GM12892 (cell line): Measurements from ENCODE around the gene NISCH.

Source experiments
- DNase-seq: peaks from one replicate; pipeline ENCODE4 v3.0.0; 2011; ENCODE audit not compliant: insufficient read length
- FAIRE-seq: peaks from 2 replicates; lab custom pipeline; 2011; peaks lifted over from hg19 to GRCh38; lab: Jason Lieb, UNC
- POLR2A ChIP-seq: IDR thresholded peaks from 2 replicates; pipeline ENCODE4 v1.6.1; 2011; ENCODE audit warnings: low read depth, low read length, control low read depth
- POLR2AphosphoS5 ChIP-seq: IDR thresholded peaks from 2 replicates; pipeline ENCODE4 v1.6.1; 2011; ENCODE audit warnings: low read depth, low read length, control low read depth
- TAF1 ChIP-seq: IDR thresholded peaks from 2 replicates; pipeline ENCODE4 v1.6.1; 2011; ENCODE audit warnings: low read depth, mild to moderate bottlenecking, control low read depth, low read length, borderline replicate concordance

NISCH gene

DNA sequence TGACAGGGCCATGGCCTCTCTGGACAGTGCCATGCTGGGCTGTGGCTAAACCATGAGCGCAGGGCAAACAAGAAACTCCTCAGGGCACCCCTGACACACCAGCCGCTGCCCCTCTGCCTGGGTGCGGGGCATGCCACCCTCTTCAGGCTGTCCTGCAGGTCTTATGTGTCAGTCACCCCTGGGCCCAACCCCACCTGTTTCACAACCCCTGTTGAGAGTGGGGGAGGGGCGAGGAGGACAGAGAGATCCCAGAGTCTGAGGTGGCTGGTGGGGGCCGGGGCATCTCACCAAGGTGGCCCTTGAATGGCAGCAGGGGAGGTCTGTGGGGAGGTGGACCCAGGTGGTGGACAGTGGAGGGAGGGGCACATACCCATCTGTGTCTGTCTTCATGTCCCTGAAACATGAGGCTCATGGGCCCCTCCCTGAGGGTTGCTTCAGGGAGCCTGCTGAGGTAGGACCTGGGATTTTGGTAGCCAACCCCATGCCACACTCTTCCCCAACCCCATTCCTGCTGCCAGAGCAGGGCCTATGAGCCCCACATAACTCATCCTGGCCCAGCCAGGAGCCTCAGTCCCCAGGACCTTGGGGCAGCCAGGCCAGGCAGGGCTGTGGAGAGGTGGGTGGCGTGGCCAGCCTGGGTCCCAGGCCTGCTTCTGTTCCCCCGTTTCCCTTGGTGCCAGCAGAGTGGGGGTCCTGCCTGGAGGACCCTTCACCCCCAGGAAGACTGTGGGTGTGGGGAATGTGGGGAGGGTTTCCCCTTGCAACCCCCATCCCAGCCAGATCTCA, 38.0 kb downstream of the NISCH start:
- FAIRE-seq = no peak
- TF ChIP-seq TAF1 (no peak), POLR2AphosphoS5 (no peak), POLR2A (no peak)
- no peak for DNase-seq

GRCh38 chr3:52494445-52494844, 39.0 kb downstream of the NISCH start:
- TF ChIP-seq POLR2A = no peak
- TF ChIP-seq POLR2AphosphoS5 = no peak
- TF ChIP-seq TAF1 = no peak
- DNase-seq (no peak), FAIRE-seq (no peak)

DNA sequence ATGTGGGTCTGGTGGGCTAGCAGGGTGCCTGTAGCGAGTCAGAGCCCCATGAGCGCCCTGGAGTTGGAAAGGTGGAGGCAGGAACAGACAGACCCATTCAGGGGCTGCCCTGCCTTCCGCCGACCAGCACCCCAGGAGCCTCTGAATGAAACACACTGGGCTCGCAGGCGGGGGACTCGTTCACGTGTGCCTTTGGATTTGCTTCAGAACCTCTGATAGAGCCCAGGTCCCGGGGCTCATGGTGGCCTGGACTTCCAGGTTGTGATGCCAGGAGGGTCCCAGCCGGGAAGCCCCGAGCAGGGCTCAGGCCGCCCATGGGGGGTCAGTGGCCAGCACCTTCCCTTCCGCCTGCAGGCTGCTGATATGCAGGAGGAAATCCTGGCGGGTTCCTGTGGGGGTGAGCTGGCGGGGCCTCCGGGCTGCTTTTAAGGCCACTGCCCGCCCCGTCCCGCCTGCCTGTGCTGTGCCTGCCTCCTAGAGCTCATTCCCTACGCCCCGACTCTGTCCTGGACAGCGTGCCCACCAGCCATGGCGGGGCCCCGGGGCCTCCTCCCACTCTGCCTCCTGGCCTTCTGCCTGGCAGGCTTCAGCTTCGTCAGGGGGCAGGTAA, 39.6 kb downstream of the NISCH start, which contains the start of gene STAB1:
STAB1 (plus strand) TSS at position 453 of the 610 bp plus-strand sequence; CDS start at position 529, 76 bp downstream.
- TF ChIP-seq POLR2A (no peak), TAF1 (no peak), POLR2AphosphoS5 (no peak)
- FAIRE-seq (no peak), DNase-seq (no peak)

DNA sequence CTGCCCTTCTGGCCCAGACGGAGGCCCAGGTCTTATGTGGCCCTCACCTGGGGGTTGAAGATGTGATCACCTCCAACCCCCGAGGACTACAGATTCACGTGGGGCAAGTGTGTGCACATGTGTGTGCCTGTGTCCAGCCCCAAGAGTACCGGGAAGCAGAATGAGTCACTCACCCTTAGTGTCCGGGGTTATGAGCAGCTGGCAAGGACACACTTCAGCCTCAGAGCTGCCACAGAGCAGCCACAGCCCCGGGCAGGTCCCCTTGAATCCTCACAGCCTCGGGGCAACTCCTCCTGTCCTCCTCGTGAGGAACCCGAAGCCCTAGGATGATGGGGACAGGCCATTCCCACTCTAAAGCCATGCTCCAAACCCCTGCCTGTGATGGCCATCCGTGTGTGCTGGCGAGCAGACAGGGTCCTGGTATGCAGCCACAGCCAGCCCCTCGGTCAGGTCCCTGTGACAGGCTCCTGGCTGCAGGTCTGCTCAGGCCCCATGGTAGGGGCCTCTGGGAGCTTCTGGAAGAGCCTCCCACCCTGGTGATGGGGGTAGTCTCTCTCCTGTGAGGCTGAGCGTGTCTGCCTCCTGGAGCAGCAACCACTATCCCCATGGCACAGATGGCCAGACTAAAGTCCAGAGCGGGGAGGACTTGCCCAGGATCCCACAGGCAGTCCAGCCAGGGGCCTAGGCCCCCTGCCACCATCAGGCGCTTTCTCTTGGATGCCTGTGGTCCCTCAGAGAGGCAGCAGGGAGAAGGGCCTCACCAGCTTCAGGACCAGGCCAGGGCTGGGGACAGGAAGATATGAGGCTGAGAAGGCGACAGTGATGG, 40.6 kb downstream of the NISCH start:
- no peak for DNase-seq
- no peak for FAIRE-seq
- TF ChIP-seq TAF1 = no peak
- TF ChIP-seq POLR2AphosphoS5 = no peak
- no peak for TF ChIP-seq POLR2A

GRCh38 chr3:52498137-52499054, 43.0 kb downstream of the NISCH start:
- TF ChIP-seq TAF1 (no peak), POLR2A (no peak), POLR2AphosphoS5 (no peak)
- DNase-seq (no peak), FAIRE-seq (no peak)

GRCh38 chr3:52501046-52501445, 45.6 kb downstream of the NISCH start:
- FAIRE-seq (no peak), DNase-seq (no peak)
- TF ChIP-seq POLR2A = no peak
- no peak for TF ChIP-seq POLR2AphosphoS5
- no peak for TF ChIP-seq TAF1

GRCh38 chr3:52502001-52502400, 46.6 kb downstream of the NISCH start:
- DNase-seq (no peak), FAIRE-seq (no peak)
- TF ChIP-seq POLR2A = no peak
- no peak for TF ChIP-seq POLR2AphosphoS5
- no peak for TF ChIP-seq TAF1

- no peak for FAIRE-seq
Measured at GRCh38 chr3:52502808-52503350, 47.5 kb downstream of the NISCH start.

DNA sequence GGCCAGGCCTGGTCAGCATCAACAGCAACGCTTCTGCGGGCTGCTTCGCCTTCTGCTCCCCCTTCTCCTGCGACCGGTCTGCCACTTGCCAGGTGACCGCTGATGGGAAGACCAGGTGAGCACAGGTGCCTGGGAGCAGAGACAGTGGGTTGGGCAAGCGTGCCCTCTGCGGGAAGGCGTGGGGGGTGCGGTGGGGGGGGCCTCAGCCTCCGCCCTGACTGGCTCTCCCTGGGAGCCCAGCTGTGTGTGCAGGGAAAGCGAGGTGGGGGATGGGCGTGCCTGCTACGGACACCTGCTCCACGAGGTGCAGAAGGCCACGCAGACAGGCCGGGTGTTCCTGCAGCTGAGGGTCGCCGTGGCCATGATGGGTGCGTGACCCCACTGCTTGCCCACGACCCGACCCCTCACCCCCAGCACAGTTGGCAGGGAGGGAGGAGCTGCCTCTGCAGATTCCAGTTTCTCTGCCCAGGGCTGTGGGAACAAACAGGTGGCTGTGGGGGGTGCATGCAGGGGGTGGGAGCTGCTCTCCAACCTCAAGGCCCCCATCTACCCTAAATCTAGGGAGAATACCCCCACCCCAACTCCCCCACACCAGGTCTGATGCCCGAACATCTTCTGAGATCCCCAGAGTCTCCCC, 48.5 kb downstream of the NISCH start:
- TF ChIP-seq POLR2A = no peak
- TF ChIP-seq TAF1 = no peak
- no peak for TF ChIP-seq POLR2AphosphoS5
- FAIRE-seq (no peak), DNase-seq (no peak)

More at GRCh38 chr3:52502808-52503350, 47.5 kb downstream of the NISCH start:
- no peak for TF ChIP-seq POLR2AphosphoS5
- DNase-seq = no peak

DNA sequence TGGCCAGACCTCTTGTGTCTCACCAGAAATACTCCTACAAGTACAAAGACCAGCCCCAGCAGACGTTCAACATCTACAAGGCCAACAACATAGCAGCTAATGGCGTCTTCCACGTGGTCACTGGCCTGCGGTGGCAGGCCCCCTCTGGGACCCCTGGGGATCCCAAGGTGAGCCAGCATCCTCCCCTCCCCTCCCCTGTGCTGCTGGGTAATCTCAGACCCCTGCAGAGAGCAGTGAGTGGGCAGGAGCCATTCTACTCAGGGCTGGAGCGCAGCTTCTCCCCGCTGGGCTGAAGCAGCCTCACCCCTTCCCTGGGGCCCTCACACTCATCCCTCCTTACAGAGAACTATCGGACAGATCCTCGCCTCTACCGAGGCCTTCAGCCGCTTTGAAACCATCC, 49.6 kb downstream of the NISCH start:
- no peak for TF ChIP-seq POLR2A
- TF ChIP-seq TAF1 = no peak
- TF ChIP-seq POLR2AphosphoS5 = no peak
- FAIRE-seq = no peak
- no peak for DNase-seq
